ENCODE measurements around the gene CHIT1.
A peak's percentile ranks its signal among the peaks of the same experiment; 100 is the strongest.

Gene CHIT1

DNA sequence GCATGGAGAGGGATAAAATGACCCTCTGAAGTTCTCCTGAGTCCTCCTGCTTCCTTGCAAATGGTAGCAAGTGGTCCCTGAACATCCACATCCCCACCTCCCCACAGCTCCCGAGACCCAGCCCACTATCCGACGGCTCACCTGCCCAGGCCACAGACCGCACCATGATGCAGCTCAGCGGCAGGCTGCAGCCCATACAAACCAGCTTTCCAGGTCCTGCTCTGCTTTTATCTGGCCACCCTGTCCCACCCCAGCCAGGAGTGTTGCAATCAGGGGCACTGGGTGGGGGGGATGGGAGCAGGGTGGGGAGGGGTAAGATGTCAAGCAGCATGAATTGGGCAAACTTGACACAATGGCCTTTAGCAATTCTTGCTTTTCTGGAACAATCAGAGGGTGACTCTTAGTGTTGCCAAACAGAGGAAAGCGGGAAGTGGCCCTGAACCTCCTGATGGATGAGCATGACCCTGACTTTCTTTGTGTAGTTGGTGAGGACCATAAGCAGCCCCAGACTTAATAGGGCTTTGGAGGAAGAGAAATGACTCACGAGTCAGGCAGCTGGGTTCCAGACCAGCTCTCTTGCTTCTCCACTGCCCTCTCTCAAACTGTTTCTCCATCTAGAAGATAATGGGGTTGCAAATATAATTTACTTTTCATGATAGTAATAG, at the start of gene CHIT1:
Gene CHIT1 (minus strand): TSS at position 203 of the 665 bp plus-strand sequence. CDS start 37 bp downstream, at position 166.
- H3K4me3 ChIP-seq (ENCODE audit: control insufficient read depth, low read depth, low read length), result no peak within 1 kb of the TSS
- TF ChIP-seq, protein P1, sequence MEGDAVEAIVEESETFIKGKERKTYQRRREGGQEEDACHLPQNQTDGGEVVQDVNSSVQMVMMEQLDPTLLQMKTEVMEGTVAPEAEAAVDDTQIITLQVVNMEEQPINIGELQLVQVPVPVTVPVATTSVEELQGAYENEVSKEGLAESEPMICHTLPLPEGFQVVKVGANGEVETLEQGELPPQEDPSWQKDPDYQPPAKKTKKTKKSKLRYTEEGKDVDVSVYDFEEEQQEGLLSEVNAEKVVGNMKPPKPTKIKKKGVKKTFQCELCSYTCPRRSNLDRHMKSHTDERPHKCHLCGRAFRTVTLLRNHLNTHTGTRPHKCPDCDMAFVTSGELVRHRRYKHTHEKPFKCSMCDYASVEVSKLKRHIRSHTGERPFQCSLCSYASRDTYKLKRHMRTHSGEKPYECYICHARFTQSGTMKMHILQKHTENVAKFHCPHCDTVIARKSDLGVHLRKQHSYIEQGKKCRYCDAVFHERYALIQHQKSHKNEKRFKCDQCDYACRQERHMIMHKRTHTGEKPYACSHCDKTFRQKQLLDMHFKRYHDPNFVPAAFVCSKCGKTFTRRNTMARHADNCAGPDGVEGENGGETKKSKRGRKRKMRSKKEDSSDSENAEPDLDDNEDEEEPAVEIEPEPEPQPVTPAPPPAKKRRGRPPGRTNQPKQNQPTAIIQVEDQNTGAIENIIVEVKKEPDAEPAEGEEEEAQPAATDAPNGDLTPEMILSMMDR (conservative IDR thresholded peaks at IDR 0.05; ENCODE audit: control insufficient read depth, insufficient read depth, low read depth, low read length), result no peak

DNA sequence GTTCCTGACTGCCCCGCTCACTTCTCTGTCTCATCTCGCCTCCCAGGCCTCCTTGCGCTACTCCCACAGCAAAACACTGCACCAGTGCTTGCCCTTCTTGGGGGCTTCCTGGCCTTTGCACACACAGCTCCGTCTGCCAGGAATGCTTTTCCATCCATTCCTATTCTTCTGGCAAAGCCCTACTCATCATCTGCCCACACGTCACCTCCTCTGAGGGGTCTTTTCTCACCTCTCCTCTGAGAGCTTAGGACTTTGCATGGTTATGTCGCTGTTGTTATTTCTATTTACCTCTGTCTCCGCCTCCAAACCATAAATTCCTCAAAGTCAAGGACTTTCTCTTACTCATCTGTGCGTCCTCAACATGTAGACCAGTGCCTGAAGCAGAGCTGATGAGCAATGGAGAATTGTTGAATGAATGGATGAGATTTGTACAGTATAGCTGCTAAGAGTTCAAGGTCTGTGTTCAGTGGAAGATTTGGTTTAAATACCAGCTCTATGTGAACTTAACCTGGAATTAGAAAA, 49.5 kb upstream of the CHIT1 start:
- no peak for DNase-seq (ENCODE audit: low read depth)
- TF ChIP-seq, protein P1 (conservative IDR thresholded peaks at IDR 0.05; ENCODE audit: control insufficient read depth, insufficient read depth, low read depth, low read length), result no peak
- no peak overlapping the region for H3K4me3 ChIP-seq (ENCODE audit: control insufficient read depth, low read depth, low read length)

More for the DNA sequence above, at the start of gene CHIT1:
- peak; percentile 34 for DNase-seq (ENCODE audit: low read depth)

DNA sequence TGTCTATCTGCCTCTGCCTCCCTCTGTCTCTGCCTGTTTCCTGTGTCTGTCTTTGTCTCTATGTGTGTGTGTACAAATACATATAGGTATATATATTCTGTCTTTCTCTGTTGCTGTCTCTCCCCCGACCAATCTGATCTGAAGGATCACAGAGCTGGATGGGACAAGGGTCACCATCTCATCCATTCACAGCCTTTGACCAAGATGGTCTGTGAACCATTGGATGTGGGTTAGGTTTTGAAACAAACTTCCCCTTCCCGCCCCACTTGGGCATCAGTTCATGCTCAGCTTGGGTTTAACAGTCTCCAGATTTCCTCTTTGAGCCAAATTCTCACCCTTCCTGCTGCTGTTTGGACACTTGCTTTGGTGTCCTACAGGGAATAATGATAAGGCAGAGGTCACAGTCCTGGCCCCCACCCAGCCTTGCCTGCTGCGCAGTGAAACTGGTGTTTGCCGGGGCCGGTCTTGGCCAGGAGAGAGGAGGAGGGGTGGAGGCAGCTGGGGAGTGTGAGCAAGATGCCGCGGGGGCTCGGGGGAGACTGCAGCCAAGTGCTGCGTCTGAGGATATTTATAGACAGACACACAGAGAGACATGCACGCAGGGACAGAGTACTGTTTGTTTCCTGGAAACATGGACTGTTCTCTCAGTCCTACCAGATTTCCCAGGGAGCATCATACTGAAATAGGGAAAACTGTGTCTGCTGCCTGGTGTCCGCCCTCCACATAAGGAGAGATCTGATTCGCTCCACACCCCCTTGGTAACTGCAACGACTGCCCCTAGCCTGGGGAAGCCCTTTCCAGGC, 48.8 kb upstream of the CHIT1 start:
- peak; percentile 69 for DNase-seq (ENCODE audit: low read depth)
- peak overlapping the region; percentile 9 for H3K4me3 ChIP-seq (ENCODE audit: control insufficient read depth, low read depth, low read length)
- TF ChIP-seq, protein P1 (conservative IDR thresholded peaks at IDR 0.05; ENCODE audit: control insufficient read depth, insufficient read depth, low read depth, low read length), result no peak

DNA sequence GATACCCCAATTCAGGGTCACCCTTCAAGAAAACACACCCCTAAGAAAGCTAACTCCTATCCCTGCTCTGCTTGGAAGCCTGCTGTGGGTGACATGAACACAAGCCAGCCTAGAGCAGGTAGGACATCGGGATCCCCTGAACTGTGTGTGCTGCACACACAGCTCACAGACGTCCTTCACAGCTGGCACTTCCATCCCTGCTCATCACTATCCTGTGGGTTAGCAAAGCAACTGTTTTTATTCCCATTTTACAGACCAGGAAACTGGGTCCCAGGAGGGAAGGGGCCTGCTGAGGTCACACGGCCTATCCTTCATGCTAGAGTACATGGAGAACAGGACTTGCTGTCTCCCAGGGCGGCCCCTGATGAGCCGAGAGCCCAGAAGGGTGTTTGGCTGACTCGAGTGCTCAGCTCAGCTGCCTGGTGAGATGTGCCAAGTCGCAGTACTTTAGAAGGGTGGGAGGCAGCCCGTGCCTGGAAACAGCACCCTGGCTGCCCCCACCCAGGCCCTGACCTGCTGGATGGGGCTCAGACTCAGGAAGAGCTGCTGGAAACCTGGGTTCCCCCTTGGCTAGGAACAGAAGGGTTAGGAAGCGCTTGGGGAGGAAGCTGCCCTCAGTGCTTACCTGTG, 47.6 kb upstream of the CHIT1 start:
- no peak overlapping the region for H3K4me3 ChIP-seq (ENCODE audit: control insufficient read depth, low read depth, low read length)
- TF ChIP-seq, protein P1 (conservative IDR thresholded peaks at IDR 0.05; ENCODE audit: control insufficient read depth, insufficient read depth, low read depth, low read length), result no peak
- no peak for DNase-seq (ENCODE audit: low read depth)

DNA sequence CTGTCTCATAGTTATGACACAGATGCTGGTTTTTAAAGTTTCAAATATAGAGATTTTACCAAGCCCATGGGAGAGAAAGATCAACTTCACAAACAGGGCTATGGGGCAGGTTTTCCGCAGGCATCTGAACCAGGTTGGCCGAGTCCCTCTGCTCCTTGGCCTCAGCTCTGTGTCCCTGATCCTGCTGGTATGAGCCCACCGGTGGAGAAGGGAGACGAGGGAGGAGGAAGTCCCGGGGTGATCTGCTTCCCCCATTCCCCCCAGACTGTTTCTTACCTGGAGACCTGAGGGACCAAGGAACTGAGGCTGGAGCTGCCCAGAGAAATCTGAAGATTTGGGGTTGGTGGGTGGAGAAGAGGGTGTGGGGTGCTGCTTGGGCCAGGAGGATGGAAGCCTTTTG, 46.9 kb upstream of the CHIT1 start:
- no peak for DNase-seq (ENCODE audit: low read depth)
- TF ChIP-seq, protein P1 (conservative IDR thresholded peaks at IDR 0.05; ENCODE audit: control insufficient read depth, insufficient read depth, low read depth, low read length), result no peak
- H3K4me3 ChIP-seq (ENCODE audit: control insufficient read depth, low read depth, low read length), result no peak overlapping the region

DNA sequence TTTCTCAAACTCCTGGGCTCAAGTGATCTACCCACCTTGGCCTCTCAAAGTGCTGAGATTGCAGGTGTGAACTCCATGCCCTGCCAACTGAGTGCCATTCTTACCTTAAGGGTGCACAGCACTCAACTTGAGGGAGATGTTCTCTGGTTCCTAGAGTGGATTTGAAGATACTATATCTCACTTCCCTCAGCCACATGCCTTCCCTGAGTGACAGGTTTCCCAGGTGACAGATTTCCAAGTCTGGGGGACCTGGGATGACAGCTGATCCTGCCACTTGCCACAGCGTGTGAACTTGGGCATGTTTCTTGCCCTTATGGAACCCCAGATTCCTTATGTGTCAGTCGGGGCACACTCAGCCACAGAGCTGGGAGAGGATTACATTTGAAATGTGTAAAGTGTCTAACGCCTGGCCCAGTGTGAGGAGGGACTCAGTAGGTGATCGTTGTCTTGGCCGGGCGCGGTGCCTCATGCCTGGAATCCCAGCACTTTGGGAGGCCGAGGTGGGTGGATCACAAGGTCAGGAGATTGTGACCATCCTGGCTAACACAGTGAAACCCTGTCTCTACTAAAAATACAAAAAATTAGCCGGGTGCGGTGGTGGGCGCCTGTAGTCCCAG, 46.3 kb upstream of the CHIT1 start:
- TF ChIP-seq, protein P1 (conservative IDR thresholded peaks at IDR 0.05; ENCODE audit: control insufficient read depth, insufficient read depth, low read depth, low read length), result no peak
- no peak for DNase-seq (ENCODE audit: low read depth)
- no peak overlapping the region for H3K4me3 ChIP-seq (ENCODE audit: control insufficient read depth, low read depth, low read length)

Data from fibroblast of mammary gland (primary cell).